Measurements from ENCODE around the gene RNF20.

- TF ChIP-seq CTCF (IDR thresholded peaks at IDR 0.05): no peak
- no peak for TF ChIP-seq POLR2A (IDR thresholded peaks at IDR 0.05)
- no peak for TF ChIP-seq EP300 (IDR thresholded peaks at IDR 0.05; ENCODE audit: low read depth)
Measured at GRCh38 chr9:101594796-101595195, 61.1 kb downstream of the RNF20 start, which contains the start of gene PPP3R2.
